B cell (primary cell): Measurements from ENCODE around the gene CBX8. TPM values are rescaled to one million over a fixed set of nuclear protein-coding genes. Genes with fewer than 3 reads are reported as not detected.

Experiments used
- ATAC-seq: fragments of 200-7000 bp; cut with Tn5 transposase; one replicate; pipeline ENCODE4 v1.10.0; 2021; ENCODE audit warnings: low read depth, mild to moderate bottlenecking, moderate number of reproducible peaks, moderate library complexity
- CTCF ChIA-PET: fragments of 350-600 bp; sonication (Branson Sonifier 250); formaldehyde crosslinking; loops from one replicate; lab custom pipeline; 2021; ENCODE audit warnings: antibody characterized with exemption, inconsistent platforms; lab: Charles Lee
- POLR2A ChIA-PET: fragments of 350-600 bp; sonication (Branson Sonifier 250); formaldehyde crosslinking; loops from one replicate; lab custom pipeline; 2021; ENCODE audit warnings: antibody characterized with exemption; lab: Charles Lee
- DNase-seq: peaks from one replicate; pipeline ENCODE4 v3.0.0; 2013
- H2AFZ ChIP-seq: 2 replicates; pipeline ENCODE4 v1.6.1; 2012; ENCODE audit warnings: mild to moderate bottlenecking, low read depth, low read length; ENCODE audit not compliant: insufficient read depth, poor library complexity, severe bottlenecking
- H3K27ac ChIP-seq, 2 donors: 1 replicate in 1 of 2; 2 replicates in 1 of 2; pipeline ENCODE4 v1.5.1; 2012 to 2013; ENCODE audit warnings: low read length in 2 of 2, mild to moderate bottlenecking in 2 of 2, moderate library complexity in 1 of 2
- H3K27me3 ChIP-seq, 4 experiments: fragments of 200-600 bp in 1 of 4; sonication (generic) in 1 of 4; replicated peaks in 1 of 4; 1 replicate in 2 of 4; 2 replicates in 2 of 4; pipeline versions ENCODE4 v1.6.1 to v1.7.0; 2013 to 2016; ENCODE audit warnings: low read length in 3 of 4, mild to moderate bottlenecking in 2 of 4, mixed read lengths in 1 of 4, moderate library complexity in 1 of 4; ENCODE audit not compliant: insufficient read depth in 4 of 4, control insufficient read depth in 3 of 4; ENCODE audit errors: control extremely low read depth in 1 of 4
- H3K36me3 ChIP-seq, 2 experiments: replicated peaks in 1 of 2; 1 replicate in 1 of 2; 2 replicates in 1 of 2; pipeline versions ENCODE4 v1.6.1 to v1.7.1; 2013; ENCODE audit warnings: low read length in 1 of 2; ENCODE audit not compliant: insufficient read depth in 2 of 2, control insufficient read depth in 1 of 2; ENCODE audit errors: control extremely low read depth in 1 of 2, extremely low read depth in 1 of 2
- H3K4me1 ChIP-seq, 2 donors: fragments of 200-600 bp in 1 of 2; sonication (generic) in 1 of 2; 1 replicate in 1 of 2; 2 replicates in 1 of 2; pipeline versions ENCODE4 v1.5.1 to v1.6.1; 2013 to 2017; ENCODE audit warnings: low read length in 2 of 2; ENCODE audit not compliant: control insufficient read depth in 2 of 2, insufficient read depth in 2 of 2
- H3K4me2 ChIP-seq: replicated peaks from 2 replicates; pipeline ENCODE3; 2012; ENCODE audit warnings: mild to moderate bottlenecking, low read depth, low read length; ENCODE audit not compliant: poor library complexity, severe bottlenecking
- H3K4me3 ChIP-seq, 5 experiments: fragments of 200-600 bp in 1 of 5; sonication (generic) in 1 of 5; 1 replicate in 3 of 5; 2 replicates in 2 of 5; pipeline versions ENCODE4 v1.5.1 to v1.7.0; 2011 to 2016; ENCODE audit warnings: low read length in 4 of 5, mild to moderate bottlenecking in 4 of 5, low read depth in 2 of 5, control low read depth in 1 of 5, moderate library complexity in 1 of 5; ENCODE audit not compliant: insufficient read depth in 1 of 5; ENCODE audit errors: control extremely low read depth in 1 of 5, extremely low read depth in 1 of 5
- H3K79me2 ChIP-seq: fragments of 200-600 bp; sonication (generic); one replicate; pipeline ENCODE4 v1.6.0; 2016; ENCODE audit warnings: low read length; ENCODE audit not compliant: control insufficient read depth, insufficient read depth
- H3K9ac ChIP-seq: fragments of 200-600 bp; sonication (generic); 2 replicates; pipeline ENCODE4 v1.6.1; 2017; ENCODE audit warnings: mild to moderate bottlenecking, low read length, moderate library complexity
- H3K9me3 ChIP-seq, 3 donors: one replicate each; pipeline versions ENCODE4 v1.6.1 to v1.7.1; 2013; ENCODE audit warnings: low read length in 2 of 3; ENCODE audit not compliant: control insufficient read depth in 2 of 3, insufficient read depth in 1 of 3; ENCODE audit errors: control extremely low read depth in 1 of 3
- H4K20me1 ChIP-seq: 2 replicates; pipeline ENCODE4 v1.6.0; 2012; ENCODE audit warnings: mild to moderate bottlenecking, low read length; ENCODE audit not compliant: insufficient read depth, control insufficient read depth, poor library complexity, severe bottlenecking
- H3K27ac Mint-ChIP-seq: one replicate; pipeline ENCODE4 v1.8.0; 2021; ENCODE audit warnings: mixed read lengths
- H3K27me3 Mint-ChIP-seq: one replicate; pipeline ENCODE4 v1.8.0; 2021; ENCODE audit warnings: mixed read lengths
- H3K4me1 Mint-ChIP-seq: one replicate; pipeline ENCODE4 v1.8.0; 2021; ENCODE audit warnings: mixed read lengths
- H3K4me3 Mint-ChIP-seq: one replicate; pipeline ENCODE4 v1.8.0; 2021; ENCODE audit warnings: mixed read lengths
- H3K9me3 Mint-ChIP-seq: one replicate; pipeline ENCODE4 v1.8.0; 2022; ENCODE audit warnings: mixed read lengths; ENCODE audit not compliant: insufficient read depth
- CTCF ChIP-seq: fragments of 200-600 bp; IDR thresholded peaks from one replicate; pipeline ENCODE4 v1.8.0; 2022; ENCODE audit warnings: antibody characterized with exemption, mild to moderate bottlenecking
- EZH2 ChIP-seq: IDR thresholded peaks from 2 replicates; pipeline ENCODE4 v1.6.1; 2012; ENCODE audit warnings: borderline replicate concordance, low read depth, mild to moderate bottlenecking, moderate library complexity, low read length; ENCODE audit not compliant: insufficient read depth, poor library complexity, severe bottlenecking
- WGBS: methylation state at CpG from one replicate; pipeline ENCODE4 v1.1.5; 2013; ENCODE audit warnings: missing lambda C conversion rate; ENCODE audit not compliant: insufficient coverage; 5-methylcytosine and 5-hydroxymethylcytosine counted together
- intact Hi-C: fragments of 100-400 bp; cut with micrococcal nuclease; formaldehyde crosslinking; loops from one replicate; pipeline ENCODE4 v1.10.0; 2022
- polyA plus RNA-seq: library from polyadenylated mRNA; depleted of rRNA; stranded (reverse); fragments of >200 nt; gene quantifications from 2 replicates; pipeline ENCODE4 v1.2.3, GENCODE V29; 2012
- total RNA-seq, 2 donors: library from RNA; stranded (reverse); fragments of 120-200 nt in 1 of 2; gene quantifications; 1 replicate in 1 of 2; 2 replicates in 1 of 2; pipeline versions ENCODE4 v1.2.3 to v1.2.4, GENCODE V29; 2013 to 2022

CBX8 gene
- total and polyA plus RNA-seq, 2 donors (not counting 1 experiment from before 2014, with no cell fraction given) = 0.31 to 6.8 TPM

GRCh38 chr17:79785017-79785899 lies 11.6 kb downstream of the CBX8 start:
- Histone ChIP-seq H3K4me3 (no peak overlapping the region), H3K4me1 (peaks cover 19 to 25% of the 10 kb centered on the region in 2 donors), H3K27me3 (peaks cover 0 to 76% (median 35%) of the 10 kb centered on the region in 4 experiments), H3K9ac (no peak overlapping the region), H3K4me2 (no peak overlapping the region), H4K20me1 (peaks cover 3% of the 10 kb centered on the region), H3K27ac (no peak overlapping the region), H3K79me2 (no peaks in the 10 kb centered on the region), H3K36me3 (no peaks in the 10 kb centered on the region), H3K9me3 (peaks cover 0 to 16% (median 0%) of the 10 kb centered on the region in 3 donors), H2AFZ (no peak overlapping the region)
- Mint-ChIP-seq H3K27me3 (peaks cover 66% of the 10 kb centered on the region), H3K4me3 (no peak overlapping the region), H3K27ac (no peak overlapping the region), H3K9me3 (no peaks in the 10 kb centered on the region), H3K4me1 (peaks cover 8% of the 10 kb centered on the region)
- intact Hi-C loops = loop anchor here (5.0 kb wide), 1 partner anchor 132 kb away; no protein-coding TSS in a partner anchor
- ChIA-PET POLR2A (no interaction called here), CTCF (no interaction called here)
- 92% methylated on average over 9 of the region's 17 CpGs for WGBS
- no peak for TF ChIP-seq CTCF
- no peak for TF ChIP-seq EZH2
- DNase-seq = no peak
- no peak for ATAC-seq

- no peaks in the 10 kb centered on the region for H3K36me3 ChIP-seq
- H4K20me1 ChIP-seq = no peaks in the 10 kb centered on the region
- 97% methylated on average over 31 of the region's 31 CpGs for WGBS
- H3K4me1 ChIP-seq = peaks cover 12 to 22% of the 10 kb centered on the region in 2 donors
- H2AFZ ChIP-seq = no peak overlapping the region
- TF ChIP-seq EZH2 (no peak), CTCF (no peak)
- H3K79me2 ChIP-seq = no peaks in the 10 kb centered on the region
- ATAC-seq (no peak), DNase-seq (no peak)
- H3K27me3 ChIP-seq = peaks cover 0 to 76% (median 37%) of the 10 kb centered on the region in 4 experiments
- H3K9ac ChIP-seq = no peak overlapping the region
- no peak overlapping the region for H3K4me3 ChIP-seq
- peaks cover 0 to 10% (median 0%) of the 10 kb centered on the region in 3 donors for H3K9me3 ChIP-seq
- intact Hi-C loops = loop anchor here (5.0 kb wide), 1 partner anchor 133 kb away; no protein-coding TSS in a partner anchor
- Mint-ChIP-seq H3K27ac (no peak overlapping the region), H3K9me3 (no peaks in the 10 kb centered on the region), H3K4me1 (peaks cover 8% of the 10 kb centered on the region), H3K4me3 (no peak overlapping the region), H3K27me3 (peaks cover 73% of the 10 kb centered on the region)
- H3K4me2 ChIP-seq = no peak overlapping the region
- ChIA-PET CTCF (no interaction called here), POLR2A (no interaction called here)
- no peak overlapping the region for H3K27ac ChIP-seq
Observed at GRCh38 chr17:79784353-79785016, 12.4 kb downstream of the CBX8 start.
